T-helper 9 cell (primary cell): ENCODE results near the gene SCAI.
A peak's percentile ranks its signal among the peaks of the same experiment; 100 is the strongest.
"Not testable (repeated sequence)": the region's sequence is repeated elsewhere in the genome, so short reads cannot be mapped to it uniquely, and the experiment has no call there.

ENCODE experiments used
- DNase-seq: peaks from one replicate; pipeline ENCODE4 v3.0.0-alpha.2; 2020

The SCAI gene

GRCh38 chr9:125008599-125008998 lies 134.7 kb downstream of the SCAI start:
- DNase-seq: no peak

- DNase-seq: no peak
Observed at GRCh38 chr9:125003332-125003731, 140.0 kb downstream of the SCAI start.

DNA sequence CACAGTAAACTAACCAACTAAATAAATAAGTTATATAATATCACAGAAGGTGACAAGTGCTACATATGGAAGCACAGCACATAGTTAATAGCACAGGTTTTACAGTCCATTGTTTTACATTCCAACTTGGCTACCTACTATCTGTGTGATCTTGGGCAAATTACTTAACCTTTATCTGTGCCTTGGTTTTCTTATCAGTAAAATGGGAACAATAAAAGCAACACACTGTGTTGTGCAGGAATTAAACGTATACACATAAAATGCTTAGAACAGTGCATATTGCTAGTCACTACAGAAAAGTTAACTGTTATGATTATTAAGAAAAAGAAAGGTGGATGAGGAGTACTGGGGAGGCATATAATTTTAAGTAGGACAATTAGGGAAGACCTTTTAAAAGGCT lies 159.6 kb downstream of the SCAI start:
- DNase-seq: no peak

GRCh38 chr9:124980431-124980830 lies 162.9 kb downstream of the SCAI start:
- DNase-seq: no peak

GRCh38 chr9:124975131-124975530 lies 168.2 kb downstream of the SCAI start:
- no peak for DNase-seq

DNA sequence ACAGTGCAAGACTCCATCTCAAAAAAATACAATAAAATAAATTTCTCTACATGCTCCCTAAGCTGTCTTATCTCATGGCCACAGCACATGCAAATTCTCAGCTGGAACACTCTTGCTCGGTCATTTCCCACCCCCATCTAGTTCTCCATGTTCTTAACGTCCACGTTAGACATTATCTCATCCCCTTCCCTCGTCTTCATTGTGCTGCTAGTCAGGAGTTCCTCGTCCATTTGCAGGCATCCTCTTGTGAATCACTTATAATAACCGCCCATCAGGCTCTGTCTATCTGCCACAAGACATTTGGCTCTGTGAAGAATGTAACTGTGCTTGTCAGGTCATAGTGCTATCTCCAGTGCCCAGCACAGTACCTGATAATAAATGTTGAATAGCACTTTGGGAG lies 169.5 kb downstream of the SCAI start:
- DNase-seq: no peak

DNA sequence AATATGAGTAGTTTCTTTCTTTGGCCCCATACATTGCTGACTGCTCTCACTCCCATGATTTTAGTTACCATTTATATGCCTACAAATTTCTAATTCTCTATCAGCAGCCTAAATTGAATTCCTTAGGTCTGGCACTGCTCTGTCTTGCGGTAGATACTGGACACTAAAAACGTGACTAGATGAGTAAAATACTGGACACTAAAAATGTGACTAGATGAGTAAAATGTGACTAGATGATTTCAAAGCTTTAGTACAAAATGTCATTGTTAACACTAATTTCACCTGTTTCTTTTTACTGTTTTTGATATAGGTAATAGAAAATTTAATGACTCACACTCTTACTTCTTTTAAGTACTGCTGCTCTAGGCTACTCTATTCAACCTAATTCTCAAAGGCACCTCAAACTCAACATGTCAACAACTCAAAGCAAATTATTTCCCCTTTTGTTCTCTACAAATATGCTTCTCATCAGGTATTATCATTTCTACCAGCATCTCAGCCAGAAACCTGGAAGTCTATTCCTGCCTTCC lies 171.0 kb downstream of the SCAI start:
- no peak for DNase-seq

GRCh38 chr9:124969401-124969800 lies 173.9 kb downstream of the SCAI start:
- no peak for DNase-seq

DNA sequence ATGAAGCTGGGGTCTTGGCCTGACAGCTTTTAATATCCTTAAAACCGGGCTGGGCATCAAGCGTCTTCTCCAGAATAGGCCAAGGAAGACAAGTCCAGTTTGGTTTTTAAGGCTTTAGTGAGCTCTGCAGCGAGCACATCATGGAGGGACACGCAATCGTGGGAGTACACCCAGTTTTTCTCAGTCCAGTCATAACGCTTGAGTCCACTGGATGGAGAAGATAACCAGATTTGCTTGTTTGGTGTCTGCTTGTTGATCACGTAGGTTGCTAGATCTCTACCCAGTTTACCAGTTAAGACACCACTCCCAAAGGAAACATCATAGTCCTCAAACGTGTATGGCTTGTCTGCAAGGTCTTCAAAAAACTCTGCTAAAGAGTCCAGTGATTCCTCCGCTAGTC lies 175.1 kb downstream of the SCAI start:
- no peak for DNase-seq

DNA sequence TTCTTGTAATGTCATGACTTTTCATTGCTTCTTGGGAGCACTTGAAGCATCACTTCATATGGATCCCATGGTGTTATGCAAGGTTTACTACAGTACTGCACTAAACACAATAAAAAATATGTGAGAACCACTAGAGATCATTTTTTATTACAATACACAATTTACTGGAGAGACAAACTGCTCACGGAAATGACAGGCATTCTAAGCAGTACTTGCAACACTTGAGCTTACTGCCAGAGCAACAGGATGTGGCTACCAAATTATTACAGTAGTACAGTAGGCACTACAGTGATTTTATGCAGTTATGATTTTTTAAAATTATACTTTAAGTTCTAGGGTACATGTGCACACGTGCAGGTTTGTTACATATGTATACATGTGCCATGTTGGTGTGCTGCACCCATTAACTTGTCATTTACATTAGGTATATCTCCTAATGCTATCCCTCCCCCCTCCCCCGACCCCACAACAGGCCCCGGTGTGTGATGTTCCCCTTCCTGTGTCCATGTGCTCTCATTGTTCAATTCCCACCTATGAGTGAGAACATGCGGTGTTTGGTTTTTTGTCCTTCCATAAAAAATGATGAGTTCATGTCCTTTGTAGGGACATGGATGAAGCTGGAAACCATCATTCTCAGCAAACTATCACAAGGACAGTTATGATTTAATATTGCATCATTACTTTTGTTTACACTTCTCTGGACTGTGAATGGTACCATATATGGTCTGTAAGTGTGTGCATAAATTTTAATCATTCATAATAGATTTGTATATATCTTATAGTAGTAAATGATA lies 177.4 kb downstream of the SCAI start:
- DNase-seq: not testable (repeated sequence)

DNA sequence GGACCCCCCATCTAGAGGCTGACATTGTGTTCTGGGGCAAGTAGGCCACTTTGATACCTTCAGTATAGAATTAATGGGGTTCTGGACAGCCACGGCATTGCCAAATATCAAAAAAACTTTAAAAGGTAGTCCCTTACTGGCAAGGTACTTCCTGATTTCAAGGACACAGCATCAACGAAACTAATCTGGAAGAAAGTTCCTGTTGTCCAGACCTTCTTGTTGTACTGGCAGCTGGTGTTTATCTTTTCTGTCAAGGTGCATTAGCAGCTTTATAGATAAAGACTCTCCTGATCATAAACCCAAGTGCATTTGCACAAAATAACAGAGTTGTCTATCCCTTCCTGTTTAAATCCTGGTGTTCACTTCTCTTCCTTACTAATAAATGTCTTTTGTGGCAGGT lies 178.7 kb downstream of the SCAI start:
- no peak for DNase-seq

- DNase-seq: no peak
Observed at GRCh38 chr9:124964056-124964455, 179.3 kb downstream of the SCAI start.

GRCh38 chr9:124960409-124960752 lies 182.9 kb downstream of the SCAI start:
- no peak for DNase-seq

DNA sequence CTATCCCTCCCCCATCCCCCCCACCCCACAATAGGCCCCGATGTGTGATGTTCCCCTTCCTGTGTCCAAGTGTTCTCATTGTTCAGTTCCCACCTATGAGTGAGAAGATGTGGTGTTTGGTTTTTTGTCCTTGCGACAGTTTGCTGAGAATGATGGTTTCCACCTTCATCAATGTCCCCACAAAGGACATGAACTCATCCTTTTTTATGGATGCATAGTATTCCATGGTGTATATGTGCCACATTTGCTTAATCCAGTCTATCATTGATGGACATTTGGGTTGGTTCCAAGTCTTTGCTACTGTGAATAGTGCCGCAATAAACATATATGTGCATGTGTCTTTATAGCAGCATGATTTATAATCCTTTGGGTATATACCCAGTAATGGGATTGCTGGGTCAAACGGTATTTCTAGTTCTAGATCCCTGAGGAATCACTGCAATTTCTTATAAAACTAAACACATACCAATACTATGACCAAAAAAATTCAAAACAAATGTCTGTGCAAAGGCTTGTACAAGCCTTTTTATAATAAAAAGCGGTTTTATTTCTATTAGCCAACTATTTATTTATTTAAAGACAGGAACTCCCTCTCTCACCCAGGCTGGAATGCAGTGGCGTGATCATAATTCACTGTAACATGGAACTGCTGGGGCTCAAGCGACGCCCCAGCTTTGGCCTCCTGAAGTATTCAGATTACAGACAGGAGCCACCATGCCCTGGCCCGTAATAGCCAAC lies 183.5 kb downstream of the SCAI start:
- not testable (repeated sequence) for DNase-seq

DNA sequence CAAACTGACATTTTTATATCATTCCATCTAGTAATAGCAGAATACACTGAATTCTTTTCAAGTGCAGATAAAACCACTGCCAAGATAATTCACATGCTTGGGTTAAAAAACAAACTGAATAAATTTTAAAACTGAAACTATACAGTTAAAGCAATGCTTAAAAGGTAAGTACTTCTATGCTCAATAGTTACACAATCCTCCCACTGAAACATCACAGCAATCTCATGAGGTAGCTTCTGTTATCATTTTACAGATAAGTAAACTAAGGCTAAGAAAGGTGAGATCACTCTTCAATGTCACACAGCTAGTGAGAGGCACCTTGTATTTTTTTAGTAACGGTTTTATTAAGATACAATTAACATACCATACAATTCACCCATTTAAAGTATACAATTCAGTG lies 189.1 kb downstream of the SCAI start:
- DNase-seq: no peak

- no peak for DNase-seq
Observed at GRCh38 chr9:124950050-124950718, 193.1 kb downstream of the SCAI start.

GRCh38 chr9:124949387-124949786 lies 193.9 kb downstream of the SCAI start:
- no peak for DNase-seq

GRCh38 chr9:124947727-124948391 lies 195.5 kb downstream of the SCAI start:
- no peak for DNase-seq

- no peak for DNase-seq
Observed at GRCh38 chr9:124946167-124946566, 197.2 kb downstream of the SCAI start.

DNA sequence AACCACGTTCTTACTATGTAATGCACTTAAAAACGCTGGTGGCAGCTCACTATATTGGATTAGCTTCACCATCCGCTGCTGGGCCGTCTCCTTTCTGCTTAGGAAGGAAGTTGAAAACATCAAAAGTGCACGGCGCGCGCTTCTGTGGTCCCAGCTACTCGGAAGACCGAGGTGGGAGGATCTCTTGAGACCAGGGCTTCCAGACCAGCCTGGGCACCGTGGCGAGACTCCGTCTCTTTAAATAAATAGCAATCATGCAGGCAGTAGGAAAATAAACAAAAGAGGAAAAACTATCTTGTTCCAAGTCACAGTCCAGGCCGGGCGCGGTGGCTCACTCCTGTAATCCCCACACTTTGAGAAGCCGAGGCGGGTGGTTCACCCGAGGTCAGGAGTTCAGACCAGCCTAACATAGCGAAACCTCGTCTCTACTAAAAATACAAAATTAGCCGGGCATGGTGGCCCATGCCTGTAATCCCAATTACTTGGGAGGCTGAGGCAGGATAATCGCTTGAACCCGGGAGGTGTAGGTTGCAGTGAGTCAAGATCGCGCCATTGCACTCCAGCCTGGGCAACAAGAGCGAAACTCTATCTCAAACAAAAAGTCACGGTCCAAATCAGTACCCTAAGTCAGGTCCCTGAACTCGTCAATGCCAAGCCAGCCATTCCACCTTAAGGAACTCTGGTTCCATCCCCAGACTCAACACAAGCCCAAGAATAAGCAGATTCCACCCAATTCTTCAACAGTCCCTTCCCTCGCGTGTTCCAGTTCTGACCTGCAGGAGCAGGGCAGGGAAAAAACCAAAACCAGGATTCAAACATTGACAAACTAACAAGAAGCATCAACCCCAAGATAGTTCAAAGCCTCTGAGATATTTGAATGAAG lies 201.4 kb downstream of the SCAI start:
- peak; percentile 51 for DNase-seq

DNA sequence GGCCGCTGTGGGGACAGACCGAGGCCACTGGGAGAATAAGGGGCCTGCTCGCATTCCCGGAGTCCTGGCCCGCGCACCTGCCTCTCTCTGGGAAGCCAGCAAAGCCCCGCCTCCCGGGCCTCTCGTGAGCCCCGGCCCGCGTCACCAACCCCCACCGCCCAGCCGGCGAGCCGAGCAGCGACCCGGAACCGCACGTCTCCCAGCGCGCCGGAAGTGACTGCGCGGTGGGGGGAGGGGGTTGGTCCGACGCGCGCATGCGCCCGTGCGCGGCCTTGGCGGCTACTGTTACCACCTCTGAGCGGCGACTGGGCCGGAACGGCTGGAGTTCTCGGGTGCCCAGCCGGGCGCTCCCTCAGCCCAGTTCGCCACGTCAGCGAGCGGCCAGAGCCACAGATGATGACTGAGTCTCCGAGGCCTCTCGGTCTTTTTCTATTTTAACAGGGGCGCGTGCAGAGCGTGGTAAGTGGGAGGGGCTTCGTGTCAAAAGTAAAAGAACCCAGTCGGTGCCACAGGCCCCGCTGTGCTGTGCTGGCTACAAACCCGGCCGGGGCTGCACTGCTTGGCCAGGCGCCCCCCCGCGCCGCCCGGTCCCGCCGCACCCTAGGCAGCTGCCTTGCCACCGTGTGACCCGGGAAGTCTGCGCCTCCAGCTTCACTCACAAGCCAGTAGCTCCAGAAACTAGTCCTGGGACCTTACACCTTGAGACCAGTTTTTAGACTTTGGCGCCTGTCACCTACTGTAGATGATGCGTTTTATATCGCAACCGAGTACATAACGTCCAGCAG lies 202.2 kb downstream of the SCAI start, which contains the start of gene GOLGA1:
Gene GOLGA1 (minus strand): TSS at position 190 of the 785 bp plus-strand sequence. CDS start 2,372 bp downstream, outside the sequence.
- DNase-seq: peak; percentile 92
